ENCODE measurements around the gene MXD3. TPM values are rescaled to one million over a fixed set of nuclear protein-coding genes. Genes with fewer than 3 reads are reported as not detected.

The MXD3 gene
- total RNA-seq, 1 donor from 2014 or later, result 8.4 TPM

- Mint-ChIP-seq H3K4me1 (ENCODE audit: low read depth) (peaks cover 23% of the 10 kb centered on the region), H3K36me3 (ENCODE audit: low read depth) (no peaks in the 10 kb centered on the region), H3K27ac (ENCODE audit: unreplicated experiment) (peak overlapping the region; percentile 22), H3K27me3 (ENCODE audit: low read depth) (no peaks in the 10 kb centered on the region), H3K4me3 (ENCODE audit: unreplicated experiment) (peak overlapping the region; percentile 54), H3K9me3 (ENCODE audit: low read depth) (no peaks in the 10 kb centered on the region)
- no peak for TF ChIP-seq CTCF (IDR thresholded peaks at IDR 0.05)
- DNase-seq (ENCODE audit: low spot score), result peak; percentile 89
Observed at GRCh38 chr5:177312649-177313181, 1.0 kb upstream of the MXD3 start.

- Mint-ChIP-seq H3K36me3 (ENCODE audit: low read depth) (peaks cover 2% of the 10 kb centered on the region), H3K9me3 (ENCODE audit: low read depth) (no peaks in the 10 kb centered on the region), H3K4me1 (ENCODE audit: low read depth) (peaks cover 26% of the 10 kb centered on the region), H3K27ac (ENCODE audit: unreplicated experiment) (no peak overlapping the region), H3K4me3 (ENCODE audit: unreplicated experiment) (peak overlapping the region; percentile 74), H3K27me3 (ENCODE audit: low read depth) (no peaks in the 10 kb centered on the region)
- peak; percentile 11 for TF ChIP-seq CTCF (IDR thresholded peaks at IDR 0.05)
- peak; percentile 85 for DNase-seq (ENCODE audit: low spot score)
Observed at GRCh38 chr5:177311392-177311722, 341 bp downstream of the MXD3 start.

- no peaks in the 10 kb centered on the region for H3K9me3 Mint-ChIP-seq (ENCODE audit: low read depth)
- H3K27me3 Mint-ChIP-seq (ENCODE audit: low read depth), result no peaks in the 10 kb centered on the region
- H3K36me3 Mint-ChIP-seq (ENCODE audit: low read depth), result peaks cover 2% of the 10 kb centered on the region
- DNase-seq (ENCODE audit: low spot score), result no peak
- peak overlapping the region; percentile 71 for H3K4me3 Mint-ChIP-seq (ENCODE audit: unreplicated experiment)
- TF ChIP-seq CTCF (IDR thresholded peaks at IDR 0.05), result no peak
- H3K27ac Mint-ChIP-seq (ENCODE audit: unreplicated experiment), result peak overlapping the region; percentile 73
- H3K4me1 Mint-ChIP-seq (ENCODE audit: low read depth), result peaks cover 29% of the 10 kb centered on the region
Observed at GRCh38 chr5:177310757-177311391, 824 bp downstream of the MXD3 start.

- H3K36me3 Mint-ChIP-seq (ENCODE audit: low read depth), result peaks cover 5% of the 10 kb centered on the region
- no peaks in the 10 kb centered on the region for H3K9me3 Mint-ChIP-seq (ENCODE audit: low read depth)
- H3K27me3 Mint-ChIP-seq (ENCODE audit: low read depth), result no peaks in the 10 kb centered on the region
- H3K4me1 Mint-ChIP-seq (ENCODE audit: low read depth), result peaks cover 34% of the 10 kb centered on the region
- peak; percentile 88 for DNase-seq (ENCODE audit: low spot score)
- no peak overlapping the region for H3K27ac Mint-ChIP-seq (ENCODE audit: unreplicated experiment)
- H3K4me3 Mint-ChIP-seq (ENCODE audit: unreplicated experiment), result peak overlapping the region; percentile 71
- TF ChIP-seq CTCF (IDR thresholded peaks at IDR 0.05), result no peak
Observed at GRCh38 chr5:177310332-177310731, 1.4 kb downstream of the MXD3 start.

GRCh38 chr5:177309351-177310191, 2.1 kb downstream of the MXD3 start:
- Mint-ChIP-seq H3K36me3 (ENCODE audit: low read depth) (peaks cover 7% of the 10 kb centered on the region), H3K4me1 (ENCODE audit: low read depth) (peaks cover 42% of the 10 kb centered on the region), H3K9me3 (ENCODE audit: low read depth) (no peaks in the 10 kb centered on the region), H3K4me3 (ENCODE audit: unreplicated experiment) (peak overlapping the region; percentile 25), H3K27me3 (ENCODE audit: low read depth) (no peaks in the 10 kb centered on the region), H3K27ac (ENCODE audit: unreplicated experiment) (peak overlapping the region; percentile 57)
- TF ChIP-seq CTCF (IDR thresholded peaks at IDR 0.05), result peak; percentile 87
- DNase-seq (ENCODE audit: low spot score), result no peak
